PC-3 (cell line): ENCODE measurements around the gene ZNF326.

Experiments
- CTCF ChIP-seq: fragments of 300-600 bp; sonication (generic); conservative IDR thresholded peaks from 2 replicates; pipeline ENCODE4 v1.5.1; 2017; ENCODE audit warnings: antibody characterized with exemption, low read depth, mild to moderate bottlenecking, low read length
- EZH2 ChIP-seq: fragments of 300-600 bp; sonication (generic); IDR thresholded peaks from one replicate; pipeline ENCODE4 v1.6.1; 2017; ENCODE audit warnings: antibody characterized with exemption, mild to moderate bottlenecking, low read length; ENCODE audit not compliant: unreplicated experiment
- EZH2phosphoT487 ChIP-seq: fragments of 300-600 bp; sonication (generic); IDR thresholded peaks from 2 replicates; pipeline ENCODE4 v1.6.1; 2018; ENCODE audit warnings: mild to moderate bottlenecking, antibody characterized with exemption, low read length, borderline replicate concordance

DNA sequence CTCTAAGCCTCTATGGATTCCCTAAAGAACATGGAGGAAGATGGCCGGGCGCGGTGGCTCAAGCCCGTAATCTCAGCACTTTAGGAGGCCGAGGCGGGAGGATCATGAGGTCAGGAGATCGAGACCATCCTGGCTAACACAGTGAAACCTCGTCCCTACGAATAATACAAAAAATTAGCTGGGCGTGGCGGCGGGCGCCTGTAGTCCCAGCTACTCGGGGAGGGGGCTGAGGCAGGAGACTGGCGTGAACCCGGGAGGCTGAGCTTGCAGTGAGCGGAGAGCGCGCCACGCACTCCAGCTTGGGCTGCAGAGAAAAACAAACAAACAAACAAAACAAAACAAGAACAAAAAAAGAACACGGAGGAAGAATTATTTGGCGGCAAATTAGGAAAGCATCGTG lies 5.8 kb upstream of the ZNF326 start:
- TF ChIP-seq EZH2phosphoT487 (no peak), CTCF (no peak), EZH2 (no peak)
